ENCODE measurements around the gene RHOV. TPM values are rescaled to one million over a fixed set of nuclear protein-coding genes. Genes with fewer than 3 reads are reported as not detected.

Gene RHOV
- total and polyA plus RNA-seq, 2 of the 4 experiments (the other 2 are of a cell fraction), result 0.10 TPM; not detected in 1

DNA sequence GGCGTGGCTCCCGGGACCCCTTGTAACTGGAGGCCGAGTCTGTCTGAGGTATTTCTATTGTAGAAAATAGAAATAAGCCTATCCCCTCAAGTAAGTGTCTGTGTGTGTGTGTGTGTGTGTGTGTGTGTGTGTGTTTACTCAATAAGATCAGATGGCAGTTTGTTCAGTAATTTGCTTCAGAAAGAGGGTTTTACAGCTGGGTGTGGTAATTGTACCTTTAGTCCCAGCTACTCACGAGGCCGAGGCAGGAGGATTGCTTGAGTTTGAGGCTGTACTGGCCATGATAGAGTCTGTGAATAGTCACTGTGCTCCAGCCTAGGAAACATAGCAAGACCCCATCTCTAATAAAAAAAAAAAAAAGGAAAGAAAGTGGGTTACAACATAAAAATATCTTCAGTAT, 21.5 kb downstream of the RHOV start:
- Histone ChIP-seq H3K56ac (ENCODE audit: extremely low read depth, insufficient read depth, low read length) (no peak overlapping the region), H2BK120ac (ENCODE audit: low read depth, low read length) (no peak overlapping the region), H3K14ac (replicated peaks; ENCODE audit: low read depth, low read length) (no peak overlapping the region), H4K91ac (ENCODE audit: insufficient read depth, low read depth, low read length) (no peak overlapping the region), H2AK5ac (ENCODE audit: low read depth, low read length) (no peak overlapping the region), H3K9ac (ENCODE audit: low read depth, low read length) (no peak overlapping the region), H2BK20ac (ENCODE audit: low read depth, low read length) (no peak overlapping the region), H4K20me1 (ENCODE audit: insufficient read depth, low read length) (no peaks in the 10 kb centered on the region; the same call in 1 of the 2 replicates), H3K27me3 (ENCODE audit: control insufficient read depth, insufficient read depth, low read length) (peaks cover 18% of the 10 kb centered on the region), H3K4me1 (ENCODE audit: control insufficient read depth, insufficient read depth, low read length) (no peaks in the 10 kb centered on the region), H3K27ac (ENCODE audit: insufficient read depth, low read length) (no peak overlapping the region), H4K5ac (ENCODE audit: low read depth, low read length) (no peak overlapping the region), H3K23ac (ENCODE audit: low read depth, low read length) (no peak overlapping the region), H3K18ac (ENCODE audit: low read depth, low read length) (no peak overlapping the region), H2AK9ac (replicated peaks; ENCODE audit: low read depth, low read length, poor library complexity) (no peak overlapping the region), H3K79me1 (ENCODE audit: low read depth in 1 of 2, low read length in 2 of 2) (no peaks in the 10 kb centered on the region), H3K9me3 (ENCODE audit: control insufficient read depth, insufficient read depth, low read length) (no peaks in the 10 kb centered on the region), H3K4ac (ENCODE audit: low read depth, low read length) (no peak overlapping the region), H2BK15ac (ENCODE audit: low read depth, low read length) (no peak overlapping the region), H3K9me1 (ENCODE audit: insufficient read depth, low read length) (no peaks in the 10 kb centered on the region), H3K4me3 (ENCODE audit: insufficient read depth, low read depth, low read length) (no peak overlapping the region), H4K8ac (ENCODE audit: low read depth in 2 of 2, low read length in 2 of 2) (no peak overlapping the region), H2BK5ac (ENCODE audit: low read depth, low read length, poor library complexity, severe bottlenecking) (no peak overlapping the region), H3K36me3 (ENCODE audit: control insufficient read depth, insufficient read depth, low read length) (no peaks in the 10 kb centered on the region), H2AFZ (replicated peaks; ENCODE audit: low read length, poor library complexity) (no peak overlapping the region), H3K4me2 (ENCODE audit: low read depth, low read length) (no peak overlapping the region)
- intact Hi-C loops (cut with micrococcal nuclease) (no loop called here), dilution Hi-C loops (cut with HindIII; ENCODE audit: low sequenced_read_pairs, unreplicated experiment) (no loop called here), in situ Hi-C loops (cut with MboI; ENCODE audit: low sequenced_read_pairs) (no loop called here)
- DNase-seq, result no peak
- WGBS, 2 experiments (ENCODE audit: extremely low coverage in 2 of 2, insufficient read length in 1 of 2), result no CpG with 5 or more reads among the region's 5 CpGs
- no peak for ATAC-seq (ENCODE audit: low read depth)
- TF ChIP-seq BHLHE40 (IDR thresholded peaks at IDR 0.05; ENCODE audit: low read depth, low read length), result no peak
- TF ChIP-seq, protein P1, sequence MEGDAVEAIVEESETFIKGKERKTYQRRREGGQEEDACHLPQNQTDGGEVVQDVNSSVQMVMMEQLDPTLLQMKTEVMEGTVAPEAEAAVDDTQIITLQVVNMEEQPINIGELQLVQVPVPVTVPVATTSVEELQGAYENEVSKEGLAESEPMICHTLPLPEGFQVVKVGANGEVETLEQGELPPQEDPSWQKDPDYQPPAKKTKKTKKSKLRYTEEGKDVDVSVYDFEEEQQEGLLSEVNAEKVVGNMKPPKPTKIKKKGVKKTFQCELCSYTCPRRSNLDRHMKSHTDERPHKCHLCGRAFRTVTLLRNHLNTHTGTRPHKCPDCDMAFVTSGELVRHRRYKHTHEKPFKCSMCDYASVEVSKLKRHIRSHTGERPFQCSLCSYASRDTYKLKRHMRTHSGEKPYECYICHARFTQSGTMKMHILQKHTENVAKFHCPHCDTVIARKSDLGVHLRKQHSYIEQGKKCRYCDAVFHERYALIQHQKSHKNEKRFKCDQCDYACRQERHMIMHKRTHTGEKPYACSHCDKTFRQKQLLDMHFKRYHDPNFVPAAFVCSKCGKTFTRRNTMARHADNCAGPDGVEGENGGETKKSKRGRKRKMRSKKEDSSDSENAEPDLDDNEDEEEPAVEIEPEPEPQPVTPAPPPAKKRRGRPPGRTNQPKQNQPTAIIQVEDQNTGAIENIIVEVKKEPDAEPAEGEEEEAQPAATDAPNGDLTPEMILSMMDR (conservative IDR thresholded peaks at IDR 0.05; ENCODE audit: low read depth, low read length), result no peak
- no peak for TF ChIP-seq MAZ (IDR thresholded peaks at IDR 0.05; ENCODE audit: borderline replicate concordance, low read depth, low read length)
- no peak for TF ChIP-seq MXI1 (IDR thresholded peaks at IDR 0.05; ENCODE audit: borderline replicate concordance, low read depth, low read length)
- TF ChIP-seq, protein P2, sequence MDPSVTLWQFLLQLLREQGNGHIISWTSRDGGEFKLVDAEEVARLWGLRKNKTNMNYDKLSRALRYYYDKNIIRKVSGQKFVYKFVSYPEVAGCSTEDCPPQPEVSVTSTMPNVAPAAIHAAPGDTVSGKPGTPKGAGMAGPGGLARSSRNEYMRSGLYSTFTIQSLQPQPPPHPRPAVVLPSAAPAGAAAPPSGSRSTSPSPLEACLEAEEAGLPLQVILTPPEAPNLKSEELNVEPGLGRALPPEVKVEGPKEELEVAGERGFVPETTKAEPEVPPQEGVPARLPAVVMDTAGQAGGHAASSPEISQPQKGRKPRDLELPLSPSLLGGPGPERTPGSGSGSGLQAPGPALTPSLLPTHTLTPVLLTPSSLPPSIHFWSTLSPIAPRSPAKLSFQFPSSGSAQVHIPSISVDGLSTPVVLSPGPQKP (IDR thresholded peaks at IDR 0.05; ENCODE audit: borderline replicate concordance, low read depth, low read length), result no peak
- TF ChIP-seq NFE2L2 (IDR thresholded peaks at IDR 0.05; ENCODE audit: low read depth, low read length), result no peak
- no peak for TF ChIP-seq FOS (IDR thresholded peaks at IDR 0.05; ENCODE audit: low read depth, low read length)
- no TSS peak for BruUV-seq (replicated peaks)
- ChIA-PET CTCF (no interaction called here), POLR2A (ENCODE audit: unreplicated experiment) (no interaction called here)

Data from IMR-90 (cell line).